ENCODE measurements around the gene LIN9. TPM values are rescaled to one million over a fixed set of nuclear protein-coding genes. Genes with fewer than 3 reads are reported as not detected.

Gene LIN9
- total and polyA plus RNA-seq, 2 donors (not counting 3 experiments of a cell fraction or from before 2014, with no cell fraction given) = 2.5 to 7.6 TPM

- Histone ChIP-seq H3K4me1 (ENCODE audit: control insufficient read depth, extremely low read depth, insufficient read depth, low read length) (no peaks in the 10 kb centered on the region), H3K27ac (ENCODE audit: insufficient read depth, low read depth, low read length) (no peak overlapping the region), H4K20me1 (replicated peaks; ENCODE audit: control insufficient read depth, extremely low read depth, insufficient read depth, low read length) (no peaks in the 10 kb centered on the region), H3K36me3 (ENCODE audit: control insufficient read depth in 2 of 2, extremely low read depth in 1 of 2, insufficient read depth in 2 of 2, low read length in 2 of 2) (no peaks in the 10 kb centered on the region), H2AFZ (ENCODE audit: low read depth, low read length) (peak overlapping the region; percentile 33), H3K4me3 (replicated peaks in 1 of 3; ENCODE audit: insufficient read depth in 1 of 3, low read depth in 1 of 3, low read length in 3 of 3) (no peak overlapping the region), H3K79me2 (ENCODE audit: control insufficient read depth, insufficient read depth, low read length) (no peaks in the 10 kb centered on the region), H3K9ac (replicated peaks; ENCODE audit: extremely low read depth, insufficient read depth, low read length) (no peak overlapping the region), H3K9me3 (replicated peaks; ENCODE audit: control insufficient read depth, insufficient read depth, low read length) (no peaks in the 10 kb centered on the region), H3K27me3 (ENCODE audit: control insufficient read depth in 2 of 2, insufficient read depth in 2 of 2, low read length in 2 of 2) (no peaks in the 10 kb centered on the region), H3K9me1 (replicated peaks; ENCODE audit: control insufficient read depth, extremely low read depth, insufficient read depth, low read length) (no peaks in the 10 kb centered on the region), H3K4me2 (ENCODE audit: insufficient read depth, low read length) (no peak overlapping the region)
- intact Hi-C loops (cut with micrococcal nuclease) = no loop called here
- DNase-seq (ENCODE audit: low read depth, low spot score) = peak; percentile 83
- TF ChIP-seq POLR2AphosphoS5 (IDR thresholded peaks at IDR 0.05; ENCODE audit: insufficient read depth, low read depth, low read length) (no peak), POLR2A (IDR thresholded peaks at IDR 0.05; ENCODE audit: low read depth, low read length) (no peak), MAX (IDR thresholded peaks at IDR 0.05; ENCODE audit: insufficient read depth, insufficient read length) (no peak), FOS (IDR thresholded peaks at IDR 0.05; ENCODE audit: borderline replicate concordance, insufficient read depth, low read length) (no peak), MYC (IDR thresholded peaks at IDR 0.05; ENCODE audit: low read depth, low read length) (no peak), EZH2 (IDR thresholded peaks at IDR 0.05; ENCODE audit: borderline replicate concordance, low read depth, low read length, severe bottlenecking) (no peak), CTCF (IDR thresholded peaks at IDR 0.05; ENCODE audit: extremely low read depth in 1 of 2, insufficient read depth in 1 of 2, low read depth in 1 of 2, low read length in 2 of 2) (no peak), GATA2 (IDR thresholded peaks at IDR 0.05; ENCODE audit: insufficient read depth, insufficient read length, low read depth, low read length) (no peak)
- no peak for FAIRE-seq
- dilution Hi-C loops (cut with MboI; ENCODE audit: extremely low pct_ligation_motif_present, low sequenced_read_pairs) = no loop called here
- POLR2A ChIA-PET = no interaction called here
- BruUV-seq (replicated peaks) = no TSS peak
- CTCF ChIA-PET = no interaction called here
Measured at GRCh38 chr1:226349801-226350518, 41.0 kb upstream of the LIN9 start.

Data from endothelial cell of umbilical vein (primary cell).